Measurements from ENCODE around the gene AKAP6.

The AKAP6 gene

DNA sequence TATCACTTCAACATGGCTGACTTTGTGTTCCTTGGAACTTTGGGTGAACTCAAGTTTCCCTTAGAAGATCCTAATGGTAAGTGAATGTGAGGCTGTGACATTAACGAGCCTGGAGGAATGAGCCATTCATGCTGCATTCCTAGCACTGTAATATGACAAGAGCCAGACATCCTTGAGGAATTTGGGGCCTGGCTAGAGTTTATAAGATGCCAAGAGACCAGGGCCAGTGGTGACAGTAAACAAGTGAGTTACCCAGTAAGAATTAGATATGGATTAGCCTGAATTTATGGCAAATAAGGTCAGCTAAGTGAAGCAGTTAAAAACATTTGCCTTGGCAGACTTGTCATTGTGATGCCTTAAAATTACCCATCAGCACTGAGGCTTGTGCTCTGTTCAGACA lies 232.4 kb downstream of the AKAP6 start:
- no peaks in the 10 kb centered on the region for H3K9me3 Mint-ChIP-seq
- no peaks in the 10 kb centered on the region for H3K36me3 Mint-ChIP-seq (ENCODE audit: low read depth)
- H3K27me3 Mint-ChIP-seq (ENCODE audit: low read depth, poor library complexity): peaks cover 2% of the 10 kb centered on the region
- H3K27ac Mint-ChIP-seq: no peak overlapping the region
- DNase-seq: no peak
- no peak for TF ChIP-seq CTCF (IDR thresholded peaks at IDR 0.05)
- H3K4me3 Mint-ChIP-seq: no peak overlapping the region
- no peaks in the 10 kb centered on the region for H3K4me1 Mint-ChIP-seq

- H3K9me3 Mint-ChIP-seq: no peaks in the 10 kb centered on the region
- no peak for TF ChIP-seq CTCF (IDR thresholded peaks at IDR 0.05)
- no peaks in the 10 kb centered on the region for H3K36me3 Mint-ChIP-seq (ENCODE audit: low read depth)
- H3K27ac Mint-ChIP-seq: no peak overlapping the region
- no peak overlapping the region for H3K4me3 Mint-ChIP-seq
- no peak for DNase-seq
- peaks cover 7% of the 10 kb centered on the region for H3K4me1 Mint-ChIP-seq
- peaks cover 2% of the 10 kb centered on the region for H3K27me3 Mint-ChIP-seq (ENCODE audit: low read depth, poor library complexity)
Measured at GRCh38 chr14:32564596-32564995, 235.5 kb downstream of the AKAP6 start.

DNA sequence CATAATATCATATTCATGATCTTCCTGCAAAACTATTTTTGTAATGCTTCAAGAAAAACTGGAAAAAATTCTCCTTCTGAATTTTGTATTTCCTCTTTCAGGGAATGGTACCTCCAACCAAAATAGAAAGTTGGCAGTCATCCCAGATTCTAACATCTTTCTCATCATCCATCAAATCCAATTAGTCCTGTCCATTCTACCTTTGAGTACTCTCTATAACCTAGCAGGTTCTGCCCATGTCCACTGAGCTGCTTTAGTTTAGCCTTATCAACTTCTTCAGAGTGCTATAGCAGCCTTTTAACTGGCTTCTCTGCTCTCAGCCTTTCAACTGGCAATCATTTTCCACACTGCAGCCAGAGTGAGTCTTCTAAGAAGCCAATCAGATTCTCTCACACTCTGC lies 236.2 kb downstream of the AKAP6 start:
- Mint-ChIP-seq H3K27me3 (ENCODE audit: low read depth, poor library complexity) (peaks cover 2% of the 10 kb centered on the region), H3K27ac (no peak overlapping the region), H3K4me3 (no peak overlapping the region), H3K36me3 (ENCODE audit: low read depth) (no peaks in the 10 kb centered on the region), H3K9me3 (no peaks in the 10 kb centered on the region), H3K4me1 (peaks cover 7% of the 10 kb centered on the region)
- no peak for TF ChIP-seq CTCF (IDR thresholded peaks at IDR 0.05)
- no peak for DNase-seq

- H3K9me3 Mint-ChIP-seq: no peaks in the 10 kb centered on the region
- DNase-seq: no peak
- no peak overlapping the region for H3K27ac Mint-ChIP-seq
- peaks cover 7% of the 10 kb centered on the region for H3K4me1 Mint-ChIP-seq
- no peak for TF ChIP-seq CTCF (IDR thresholded peaks at IDR 0.05)
- H3K36me3 Mint-ChIP-seq (ENCODE audit: low read depth): no peaks in the 10 kb centered on the region
- H3K27me3 Mint-ChIP-seq (ENCODE audit: low read depth, poor library complexity): peaks cover 2% of the 10 kb centered on the region
- no peak overlapping the region for H3K4me3 Mint-ChIP-seq
Measured at GRCh38 chr14:32567543-32568384, 238.7 kb downstream of the AKAP6 start.

GRCh38 chr14:32571551-32571950 lies 242.5 kb downstream of the AKAP6 start:
- Mint-ChIP-seq H3K4me1 (peaks cover 7% of the 10 kb centered on the region), H3K4me3 (no peak overlapping the region), H3K9me3 (no peaks in the 10 kb centered on the region), H3K27me3 (ENCODE audit: low read depth, poor library complexity) (peaks cover 13% of the 10 kb centered on the region), H3K27ac (no peak overlapping the region), H3K36me3 (ENCODE audit: low read depth) (no peaks in the 10 kb centered on the region)
- no peak for DNase-seq
- TF ChIP-seq CTCF (IDR thresholded peaks at IDR 0.05): no peak
